CD14-positive monocyte (primary cell): ENCODE data around the gene CYSLTR2. TPM values are rescaled to one million over a fixed set of nuclear protein-coding genes. Genes with fewer than 3 reads are reported as not detected.
A peak's percentile ranks its signal among the peaks of the same experiment; 100 is the strongest.

Source experiments
- DNase-seq, 3 donors: peaks; one replicate each; pipeline ENCODE4 v3.0.0-alpha.2; 2011 to 2022
- H2AFZ ChIP-seq: 2 replicates; pipeline ENCODE4 v1.6.0; 2012; ENCODE audit warnings: mild to moderate bottlenecking, low read depth, low read length, inconsistent platforms; ENCODE audit not compliant: insufficient read depth, poor library complexity, severe bottlenecking
- H3K27ac ChIP-seq, 2 donors: 1 replicate in 1 of 2; 2 replicates in 1 of 2; pipeline ENCODE4 v1.5.1; 2012 to 2013; ENCODE audit warnings: low read length in 2 of 2, control low read depth in 1 of 2, inconsistent platforms in 1 of 2, low read depth in 1 of 2, mild to moderate bottlenecking in 1 of 2
- H3K27me3 ChIP-seq, 2 donors: one replicate each; pipeline versions ENCODE4 v1.6.0 to v1.6.1; 2011 to 2013; ENCODE audit warnings: low read length in 2 of 2; ENCODE audit not compliant: control insufficient read depth in 2 of 2, insufficient read depth in 2 of 2
- H3K36me3 ChIP-seq, 2 donors: replicated peaks in 1 of 2; 1 replicate in 1 of 2; 2 replicates in 1 of 2; pipeline versions ENCODE4 v1.5.1 to v1.6.1; 2012 to 2013; ENCODE audit warnings: low read length in 2 of 2, control low read depth in 1 of 2, inconsistent platforms in 1 of 2, mild to moderate bottlenecking in 1 of 2; ENCODE audit not compliant: insufficient read depth in 2 of 2, control insufficient read depth in 1 of 2
- H3K4me1 ChIP-seq, 2 donors: 1 replicate in 1 of 2; 2 replicates in 1 of 2; pipeline versions ENCODE4 v1.5.1 to v1.6.1; 2012 to 2013; ENCODE audit warnings: low read length in 2 of 2, control low read depth in 1 of 2, inconsistent platforms in 1 of 2, mild to moderate bottlenecking in 1 of 2, moderate library complexity in 1 of 2; ENCODE audit not compliant: insufficient read depth in 2 of 2, control insufficient read depth in 1 of 2
- H3K4me2 ChIP-seq: replicated peaks from 2 replicates; pipeline ENCODE3; 2012; ENCODE audit warnings: low read length, moderate library complexity, mild to moderate bottlenecking; ENCODE audit not compliant: poor library complexity, severe bottlenecking; ENCODE audit errors: extremely low read depth
- H3K4me3 ChIP-seq, 3 experiments: fragments of 200-600 bp in 1 of 3; sonication (generic) in 1 of 3; replicated peaks in 1 of 3; 1 replicate in 2 of 3; 2 replicates in 1 of 3; pipeline ENCODE4 v1.5.1; 2011 to 2013; ENCODE audit warnings: low read length in 3 of 3, mild to moderate bottlenecking in 3 of 3, control low read depth in 2 of 3, low read depth in 2 of 3, inconsistent platforms in 1 of 3, moderate library complexity in 1 of 3
- H3K79me2 ChIP-seq: 2 replicates; pipeline ENCODE4 v1.6.0; 2012; ENCODE audit warnings: mild to moderate bottlenecking, control low read depth, inconsistent platforms, low read length, moderate library complexity; ENCODE audit not compliant: insufficient read depth
- H3K9ac ChIP-seq: 2 replicates; pipeline ENCODE4 v1.6.0; 2017; ENCODE audit warnings: low read length, mild to moderate bottlenecking; ENCODE audit not compliant: insufficient read depth, poor library complexity, severe bottlenecking
- H3K9me3 ChIP-seq, 2 donors: replicated peaks in 1 of 2; 1 replicate in 1 of 2; 2 replicates in 1 of 2; pipeline versions ENCODE4 v1.5.1 to v1.6.1; 2012 to 2013; ENCODE audit warnings: low read length in 2 of 2, control low read depth in 1 of 2; ENCODE audit not compliant: control insufficient read depth in 1 of 2, insufficient read depth in 1 of 2
- H4K20me1 ChIP-seq: 2 replicates; pipeline ENCODE4 v1.6.0; 2012; ENCODE audit warnings: mild to moderate bottlenecking, low read length, control low read depth, moderate library complexity; ENCODE audit not compliant: insufficient read depth
- H3K27ac Mint-ChIP-seq, 7 donors: one replicate each; pipeline ENCODE4 v1.8.0; 2020; ENCODE audit warnings: mild to moderate bottlenecking in 7 of 7, mixed read lengths in 7 of 7, moderate library complexity in 6 of 7, inconsistent platforms in 2 of 7
- H3K27me3 Mint-ChIP-seq, 3 donors: one replicate each; pipeline ENCODE4 v1.8.0; 2021 to 2022; ENCODE audit warnings: low read depth in 3 of 3, mild to moderate bottlenecking in 3 of 3, mixed read lengths in 3 of 3, moderate library complexity in 3 of 3, inconsistent platforms in 1 of 3
- H3K36me3 Mint-ChIP-seq, 2 donors: one replicate each; pipeline ENCODE4 v1.8.0; 2020; ENCODE audit warnings: mixed read lengths in 2 of 2, inconsistent platforms in 1 of 2, mild to moderate bottlenecking in 1 of 2
- H3K4me1 Mint-ChIP-seq: one replicate; pipeline ENCODE4 v1.8.0; 2020; ENCODE audit warnings: mild to moderate bottlenecking, mixed read lengths
- H3K4me3 Mint-ChIP-seq, 2 donors: one replicate each; pipeline ENCODE4 v1.8.0; 2020; ENCODE audit warnings: mild to moderate bottlenecking in 2 of 2, mixed read lengths in 2 of 2, moderate library complexity in 1 of 2
- H3K9me3 Mint-ChIP-seq, 7 donors: one replicate each; pipeline ENCODE4 v1.8.0; 2020 to 2022; ENCODE audit warnings: mixed read lengths in 7 of 7, mild to moderate bottlenecking in 6 of 7, moderate library complexity in 6 of 7, inconsistent platforms in 2 of 7
- CTCF ChIP-seq: fragments of 200-600 bp; IDR thresholded peaks from one replicate; pipeline ENCODE4 v1.8.0; 2022; ENCODE audit warnings: antibody characterized with exemption, mild to moderate bottlenecking
- whole genome bisulfite sequencing: methylation state at CpG from one replicate; pipeline ENCODE4 v1.1.5; 2013; ENCODE audit warnings: missing lambda C conversion rate; ENCODE audit not compliant: insufficient coverage; 5-methylcytosine and 5-hydroxymethylcytosine counted together
- intact Hi-C, 2 donors: fragments of 100-400 bp; cut with micrococcal nuclease; formaldehyde crosslinking; loops; one replicate each; pipeline versions ENCODE4 v1.15.0 to v1.15.1; 2023
- polyA plus RNA-seq, 3 donors: library from polyadenylated mRNA; depleted of rRNA in 1 of 3; unstranded in 2 of 3; stranded (reverse) in 1 of 3; fragments of 300-500 nt in 2 of 3; fragments of >200 nt in 1 of 3; fragmentation: Illumina TruSeq in 2 of 3; gene quantifications; 1 replicate in 2 of 3; 2 replicates in 1 of 3; pipeline ENCODE4 v1.2.3, GENCODE V29; 2012 to 2021

CYSLTR2 gene
- polyA plus RNA-seq, 3 donors, result 1.9 to 6.5 (median 4.1) TPM

- TF ChIP-seq CTCF, result no peak
- Mint-ChIP-seq H3K9me3 (peaks cover 3 to 13% (median 7%) of the 10 kb centered on the region in 7 donors), H3K27ac (peak overlapping the region in 4 of 7 donors; percentile 13 to 78 (median 30)), H3K4me3 (no peak overlapping the region), H3K27me3 (peaks cover 0 to 1% (median 0%) of the 10 kb centered on the region in 3 donors), H3K4me1 (peaks cover 17% of the 10 kb centered on the region), H3K36me3 (no peaks in the 10 kb centered on the region)
- no peak overlapping the region for H3K4me3 ChIP-seq
- no peaks in the 10 kb centered on the region for H4K20me1 ChIP-seq
- H3K27me3 ChIP-seq, result no peaks in the 10 kb centered on the region
- no peaks in the 10 kb centered on the region for H3K79me2 ChIP-seq
- no peak for DNase-seq
- intact Hi-C loops, result no loop called here
- no peak overlapping the region for H2AFZ ChIP-seq
- peaks cover 4 to 10% of the 10 kb centered on the region in 2 donors for H3K9me3 ChIP-seq
- H3K4me2 ChIP-seq, result no peak overlapping the region
- H3K9ac ChIP-seq, result no peak overlapping the region
- H3K36me3 ChIP-seq, result no peaks in the 10 kb centered on the region
- peaks cover 15% of the 10 kb centered on the region in 2 donors for H3K4me1 ChIP-seq
- no CpG with 5 or more reads among the region's 1 CpG for WGBS
- no peak overlapping the region for H3K27ac ChIP-seq
These were observed 23.4 kb upstream of the CYSLTR2 start for GRCh38 chr13:48630291-48630690.

- H3K36me3 ChIP-seq, result no peaks in the 10 kb centered on the region
- no peak overlapping the region for H3K4me3 ChIP-seq
- no peaks in the 10 kb centered on the region for H3K27me3 ChIP-seq
- H3K4me1 ChIP-seq, result peaks cover 10 to 11% of the 10 kb centered on the region in 2 donors
- Mint-ChIP-seq H3K36me3 (no peaks in the 10 kb centered on the region), H3K27ac (no peak overlapping the region), H3K9me3 (peaks cover 3 to 13% (median 7%) of the 10 kb centered on the region in 7 donors), H3K4me3 (no peak overlapping the region), H3K27me3 (no peaks in the 10 kb centered on the region), H3K4me1 (peaks cover 12% of the 10 kb centered on the region)
- no peaks in the 10 kb centered on the region for H4K20me1 ChIP-seq
- peaks cover 4 to 10% of the 10 kb centered on the region in 2 donors for H3K9me3 ChIP-seq
- no peaks in the 10 kb centered on the region for H3K79me2 ChIP-seq
- no peak overlapping the region for H3K9ac ChIP-seq
- no peak for TF ChIP-seq CTCF
- H3K4me2 ChIP-seq, result no peak overlapping the region
- intact Hi-C loops, result no loop called here
- H3K27ac ChIP-seq, result no peak overlapping the region
- 97% methylated on average over 3 of the region's 4 CpGs for WGBS
- no peak overlapping the region for H2AFZ ChIP-seq
- DNase-seq, result no peak
These were observed 23.0 kb upstream of the CYSLTR2 start for GRCh38 chr13:48630773-48631172.
